Measurements from ENCODE around the gene ZNF644.

GRCh38 chr1:91011726-91012125 is 10.1 kb downstream of the ZNF644 start:
- TF ChIP-seq, protein P1, sequence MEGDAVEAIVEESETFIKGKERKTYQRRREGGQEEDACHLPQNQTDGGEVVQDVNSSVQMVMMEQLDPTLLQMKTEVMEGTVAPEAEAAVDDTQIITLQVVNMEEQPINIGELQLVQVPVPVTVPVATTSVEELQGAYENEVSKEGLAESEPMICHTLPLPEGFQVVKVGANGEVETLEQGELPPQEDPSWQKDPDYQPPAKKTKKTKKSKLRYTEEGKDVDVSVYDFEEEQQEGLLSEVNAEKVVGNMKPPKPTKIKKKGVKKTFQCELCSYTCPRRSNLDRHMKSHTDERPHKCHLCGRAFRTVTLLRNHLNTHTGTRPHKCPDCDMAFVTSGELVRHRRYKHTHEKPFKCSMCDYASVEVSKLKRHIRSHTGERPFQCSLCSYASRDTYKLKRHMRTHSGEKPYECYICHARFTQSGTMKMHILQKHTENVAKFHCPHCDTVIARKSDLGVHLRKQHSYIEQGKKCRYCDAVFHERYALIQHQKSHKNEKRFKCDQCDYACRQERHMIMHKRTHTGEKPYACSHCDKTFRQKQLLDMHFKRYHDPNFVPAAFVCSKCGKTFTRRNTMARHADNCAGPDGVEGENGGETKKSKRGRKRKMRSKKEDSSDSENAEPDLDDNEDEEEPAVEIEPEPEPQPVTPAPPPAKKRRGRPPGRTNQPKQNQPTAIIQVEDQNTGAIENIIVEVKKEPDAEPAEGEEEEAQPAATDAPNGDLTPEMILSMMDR (IDR thresholded peaks at IDR 0.05): no peak
- no peak for TF ChIP-seq POLR2A (IDR thresholded peaks at IDR 0.05)
